CD14-positive monocyte (primary cell): ENCODE data around the gene SH2B3. TPM values are rescaled to one million over a fixed set of nuclear protein-coding genes. Genes with fewer than 3 reads are reported as not detected.
"Not testable (repeated sequence)": the region's sequence is repeated elsewhere in the genome, so short reads cannot be mapped to it uniquely, and the experiment has no call there.

ENCODE experiments used
- DNase-seq, 3 donors: peaks; one replicate each; pipeline ENCODE4 v3.0.0-alpha.2; 2011 to 2022
- H2AFZ ChIP-seq: 2 replicates; pipeline ENCODE4 v1.6.0; 2012; ENCODE audit warnings: mild to moderate bottlenecking, low read depth, low read length, inconsistent platforms; ENCODE audit not compliant: insufficient read depth, poor library complexity, severe bottlenecking
- H3K27ac ChIP-seq, 2 donors: 1 replicate in 1 of 2; 2 replicates in 1 of 2; pipeline ENCODE4 v1.5.1; 2012 to 2013; ENCODE audit warnings: low read length in 2 of 2, control low read depth in 1 of 2, inconsistent platforms in 1 of 2, low read depth in 1 of 2, mild to moderate bottlenecking in 1 of 2
- H3K27me3 ChIP-seq, 2 donors: one replicate each; pipeline versions ENCODE4 v1.6.0 to v1.6.1; 2011 to 2013; ENCODE audit warnings: low read length in 2 of 2; ENCODE audit not compliant: control insufficient read depth in 2 of 2, insufficient read depth in 2 of 2
- H3K36me3 ChIP-seq, 2 donors: replicated peaks in 1 of 2; 1 replicate in 1 of 2; 2 replicates in 1 of 2; pipeline versions ENCODE4 v1.5.1 to v1.6.1; 2012 to 2013; ENCODE audit warnings: low read length in 2 of 2, control low read depth in 1 of 2, inconsistent platforms in 1 of 2, mild to moderate bottlenecking in 1 of 2; ENCODE audit not compliant: insufficient read depth in 2 of 2, control insufficient read depth in 1 of 2
- H3K4me1 ChIP-seq, 2 donors: 1 replicate in 1 of 2; 2 replicates in 1 of 2; pipeline versions ENCODE4 v1.5.1 to v1.6.1; 2012 to 2013; ENCODE audit warnings: low read length in 2 of 2, control low read depth in 1 of 2, inconsistent platforms in 1 of 2, mild to moderate bottlenecking in 1 of 2, moderate library complexity in 1 of 2; ENCODE audit not compliant: insufficient read depth in 2 of 2, control insufficient read depth in 1 of 2
- H3K4me2 ChIP-seq: replicated peaks from 2 replicates; pipeline ENCODE3; 2012; ENCODE audit warnings: low read length, moderate library complexity, mild to moderate bottlenecking; ENCODE audit not compliant: poor library complexity, severe bottlenecking; ENCODE audit errors: extremely low read depth
- H3K4me3 ChIP-seq, 3 experiments: fragments of 200-600 bp in 1 of 3; sonication (generic) in 1 of 3; replicated peaks in 1 of 3; 1 replicate in 2 of 3; 2 replicates in 1 of 3; pipeline ENCODE4 v1.5.1; 2011 to 2013; ENCODE audit warnings: low read length in 3 of 3, mild to moderate bottlenecking in 3 of 3, control low read depth in 2 of 3, low read depth in 2 of 3, inconsistent platforms in 1 of 3, moderate library complexity in 1 of 3
- H3K79me2 ChIP-seq: 2 replicates; pipeline ENCODE4 v1.6.0; 2012; ENCODE audit warnings: mild to moderate bottlenecking, control low read depth, inconsistent platforms, low read length, moderate library complexity; ENCODE audit not compliant: insufficient read depth
- H3K9ac ChIP-seq: 2 replicates; pipeline ENCODE4 v1.6.0; 2017; ENCODE audit warnings: low read length, mild to moderate bottlenecking; ENCODE audit not compliant: insufficient read depth, poor library complexity, severe bottlenecking
- H3K9me3 ChIP-seq, 2 donors: replicated peaks in 1 of 2; 1 replicate in 1 of 2; 2 replicates in 1 of 2; pipeline versions ENCODE4 v1.5.1 to v1.6.1; 2012 to 2013; ENCODE audit warnings: low read length in 2 of 2, control low read depth in 1 of 2; ENCODE audit not compliant: control insufficient read depth in 1 of 2, insufficient read depth in 1 of 2
- H4K20me1 ChIP-seq: 2 replicates; pipeline ENCODE4 v1.6.0; 2012; ENCODE audit warnings: mild to moderate bottlenecking, low read length, control low read depth, moderate library complexity; ENCODE audit not compliant: insufficient read depth
- H3K27ac Mint-ChIP-seq, 7 donors: one replicate each; pipeline ENCODE4 v1.8.0; 2020; ENCODE audit warnings: mild to moderate bottlenecking in 7 of 7, mixed read lengths in 7 of 7, moderate library complexity in 6 of 7, inconsistent platforms in 2 of 7
- H3K27me3 Mint-ChIP-seq, 3 donors: one replicate each; pipeline ENCODE4 v1.8.0; 2021 to 2022; ENCODE audit warnings: low read depth in 3 of 3, mild to moderate bottlenecking in 3 of 3, mixed read lengths in 3 of 3, moderate library complexity in 3 of 3, inconsistent platforms in 1 of 3
- H3K36me3 Mint-ChIP-seq, 2 donors: one replicate each; pipeline ENCODE4 v1.8.0; 2020; ENCODE audit warnings: mixed read lengths in 2 of 2, inconsistent platforms in 1 of 2, mild to moderate bottlenecking in 1 of 2
- H3K4me1 Mint-ChIP-seq: one replicate; pipeline ENCODE4 v1.8.0; 2020; ENCODE audit warnings: mild to moderate bottlenecking, mixed read lengths
- H3K4me3 Mint-ChIP-seq, 2 donors: one replicate each; pipeline ENCODE4 v1.8.0; 2020; ENCODE audit warnings: mild to moderate bottlenecking in 2 of 2, mixed read lengths in 2 of 2, moderate library complexity in 1 of 2
- H3K9me3 Mint-ChIP-seq, 7 donors: one replicate each; pipeline ENCODE4 v1.8.0; 2020 to 2022; ENCODE audit warnings: mixed read lengths in 7 of 7, mild to moderate bottlenecking in 6 of 7, moderate library complexity in 6 of 7, inconsistent platforms in 2 of 7
- WGBS: methylation state at CpG from one replicate; pipeline ENCODE4 v1.1.5; 2013; ENCODE audit warnings: missing lambda C conversion rate; ENCODE audit not compliant: insufficient coverage; 5-methylcytosine and 5-hydroxymethylcytosine counted together
- intact Hi-C, 2 donors: fragments of 100-400 bp; cut with micrococcal nuclease; formaldehyde crosslinking; loops; one replicate each; pipeline versions ENCODE4 v1.15.0 to v1.15.1; 2023
- polyA plus RNA-seq, 3 donors: library from polyadenylated mRNA; depleted of rRNA in 1 of 3; unstranded in 2 of 3; stranded (reverse) in 1 of 3; fragments of 300-500 nt in 2 of 3; fragments of >200 nt in 1 of 3; fragmentation: Illumina TruSeq in 2 of 3; gene quantifications; 1 replicate in 2 of 3; 2 replicates in 1 of 3; pipeline ENCODE4 v1.2.3, GENCODE V29; 2012 to 2021
- TF ChIP-seq, protein P1 (sequence below): fragments of 200-600 bp; IDR thresholded peaks from one replicate; pipeline ENCODE4 v1.8.0; 2022; ENCODE audit warnings: antibody characterized with exemption, mild to moderate bottlenecking

SH2B3 gene
- polyA plus RNA-seq, 3 donors = 15.2 to 136 (median 33.5) TPM

DNA sequence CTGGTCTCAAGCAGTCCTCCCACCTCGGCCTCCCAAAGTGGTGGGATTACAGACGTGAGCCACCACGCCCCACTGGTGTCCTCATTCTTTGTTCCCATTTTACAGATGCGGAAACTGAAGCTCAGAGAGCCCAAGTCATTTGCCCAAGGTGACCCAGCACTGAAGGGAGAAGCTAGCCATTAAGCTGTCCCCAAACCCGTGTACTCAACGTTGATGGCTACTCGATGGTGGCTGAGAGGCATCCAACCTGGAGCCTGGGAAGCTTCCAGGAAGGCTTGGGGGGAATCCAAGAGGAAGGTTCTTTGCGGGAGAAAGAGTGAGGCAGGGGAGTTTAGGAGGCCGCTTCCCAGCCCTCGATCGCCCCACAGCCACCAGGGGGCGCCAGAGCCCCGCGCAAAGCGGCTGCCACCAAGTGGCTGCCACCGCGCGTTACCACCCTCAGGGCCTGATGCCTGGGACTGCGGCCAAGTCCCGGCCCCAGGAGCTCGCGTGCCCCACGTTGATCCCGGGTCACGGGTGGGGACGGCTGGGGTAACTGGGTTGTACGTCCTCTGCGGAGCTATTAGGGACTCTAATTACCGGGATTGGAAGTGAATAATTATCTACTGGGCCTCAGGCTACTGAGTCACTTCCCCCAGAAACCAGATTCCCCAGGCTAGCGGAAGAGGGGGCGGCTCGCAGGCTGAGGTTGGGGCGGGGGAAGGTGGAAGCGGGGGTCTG is 8.8 kb upstream of the SH2B3 start:
- Histone ChIP-seq H3K9me3 (no peaks in the 10 kb centered on the region), H3K4me3 (peak overlapping the region; percentile 15 to 51 (median 16)), H3K4me1 (peaks cover 80 to 86% of the 10 kb centered on the region in 2 donors), H3K27me3 (no peaks in the 10 kb centered on the region), H3K27ac (peak overlapping the region; percentile 79 to 82), H3K79me2 (no peaks in the 10 kb centered on the region), H3K4me2 (peak overlapping the region; percentile 57), H3K9ac (peak overlapping the region; percentile 54), H3K36me3 (no peaks in the 10 kb centered on the region), H4K20me1 (no peaks in the 10 kb centered on the region), H2AFZ (peak overlapping the region; percentile 56)
- Mint-ChIP-seq H3K36me3 (peaks cover 0 to 2% of the 10 kb centered on the region in 2 donors), H3K27ac (peak overlapping the region; percentile 92 to 99 (median 98)), H3K27me3 (peaks cover 0 to 6% (median 0%) of the 10 kb centered on the region in 3 donors), H3K9me3 (no peaks in the 10 kb centered on the region), H3K4me3 (peak overlapping the region; percentile 67 to 82), H3K4me1 (peaks cover 72% of the 10 kb centered on the region)
- 9% methylated on average over 21 of the region's 34 CpGs for WGBS
- DNase-seq = peak; percentile 88 to 97 (median 89)
- intact Hi-C loops = loop anchor here in 1 of 2 donors (1.0 to 2.0 kb wide), 2 partner anchors 8 to 54 kb away; partner anchors contain the start of gene SH2B3
- TF ChIP-seq, protein P1, sequence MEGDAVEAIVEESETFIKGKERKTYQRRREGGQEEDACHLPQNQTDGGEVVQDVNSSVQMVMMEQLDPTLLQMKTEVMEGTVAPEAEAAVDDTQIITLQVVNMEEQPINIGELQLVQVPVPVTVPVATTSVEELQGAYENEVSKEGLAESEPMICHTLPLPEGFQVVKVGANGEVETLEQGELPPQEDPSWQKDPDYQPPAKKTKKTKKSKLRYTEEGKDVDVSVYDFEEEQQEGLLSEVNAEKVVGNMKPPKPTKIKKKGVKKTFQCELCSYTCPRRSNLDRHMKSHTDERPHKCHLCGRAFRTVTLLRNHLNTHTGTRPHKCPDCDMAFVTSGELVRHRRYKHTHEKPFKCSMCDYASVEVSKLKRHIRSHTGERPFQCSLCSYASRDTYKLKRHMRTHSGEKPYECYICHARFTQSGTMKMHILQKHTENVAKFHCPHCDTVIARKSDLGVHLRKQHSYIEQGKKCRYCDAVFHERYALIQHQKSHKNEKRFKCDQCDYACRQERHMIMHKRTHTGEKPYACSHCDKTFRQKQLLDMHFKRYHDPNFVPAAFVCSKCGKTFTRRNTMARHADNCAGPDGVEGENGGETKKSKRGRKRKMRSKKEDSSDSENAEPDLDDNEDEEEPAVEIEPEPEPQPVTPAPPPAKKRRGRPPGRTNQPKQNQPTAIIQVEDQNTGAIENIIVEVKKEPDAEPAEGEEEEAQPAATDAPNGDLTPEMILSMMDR = peak; percentile 100

DNA sequence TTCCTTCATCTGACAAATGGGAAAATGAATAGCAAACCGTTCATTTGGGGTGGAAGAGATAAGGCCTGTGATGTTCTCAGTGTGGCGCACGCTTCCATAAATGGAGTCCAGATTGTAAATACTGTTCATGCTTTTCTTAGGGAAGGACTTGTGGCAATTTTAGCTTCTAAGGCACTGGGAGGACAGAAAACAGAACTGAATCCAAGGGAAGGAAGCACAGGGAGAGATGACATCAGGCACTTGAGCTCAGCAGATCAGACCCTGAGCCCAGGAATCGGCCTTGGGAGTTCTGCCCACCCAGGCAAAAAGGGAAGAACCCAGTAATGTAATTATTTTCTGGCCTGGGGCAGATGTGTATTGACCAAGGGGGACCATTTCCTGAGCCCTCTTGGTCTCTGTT is 7.2 kb upstream of the SH2B3 start:
- peak overlapping the region in 1 of 3 experiments; percentile 4 for H3K4me3 ChIP-seq
- H3K4me1 ChIP-seq = peaks cover 75 to 85% of the 10 kb centered on the region in 2 donors
- peak overlapping the region; percentile 38 for H3K9ac ChIP-seq
- H3K27ac Mint-ChIP-seq = peak overlapping the region; percentile 96 to 99 (median 98)
- H4K20me1 ChIP-seq = no peaks in the 10 kb centered on the region
- WGBS = 58% methylated on average over 3 of the region's 4 CpGs
- TF ChIP-seq, protein P1 = no peak
- peaks cover 0 to 8% (median 0%) of the 10 kb centered on the region in 3 donors for H3K27me3 Mint-ChIP-seq
- peak overlapping the region; percentile 79 to 88 for H3K27ac ChIP-seq
- peak overlapping the region; percentile 17 for H3K4me2 ChIP-seq
- H3K79me2 ChIP-seq = no peaks in the 10 kb centered on the region
- DNase-seq = peak in 2 of 3 donors; percentile 74 to 85
- H3K9me3 ChIP-seq = no peaks in the 10 kb centered on the region
- peaks cover 0 to 2% of the 10 kb centered on the region in 2 donors for H3K36me3 Mint-ChIP-seq
- no peak overlapping the region for H2AFZ ChIP-seq
- no peaks in the 10 kb centered on the region for H3K27me3 ChIP-seq
- H3K4me3 Mint-ChIP-seq = no peak overlapping the region
- H3K36me3 ChIP-seq = no peaks in the 10 kb centered on the region
- peaks cover 72% of the 10 kb centered on the region for H3K4me1 Mint-ChIP-seq
- intact Hi-C loops = no loop called here
- H3K9me3 Mint-ChIP-seq = peaks cover 0 to 2% (median 0%) of the 10 kb centered on the region in 7 donors

DNA sequence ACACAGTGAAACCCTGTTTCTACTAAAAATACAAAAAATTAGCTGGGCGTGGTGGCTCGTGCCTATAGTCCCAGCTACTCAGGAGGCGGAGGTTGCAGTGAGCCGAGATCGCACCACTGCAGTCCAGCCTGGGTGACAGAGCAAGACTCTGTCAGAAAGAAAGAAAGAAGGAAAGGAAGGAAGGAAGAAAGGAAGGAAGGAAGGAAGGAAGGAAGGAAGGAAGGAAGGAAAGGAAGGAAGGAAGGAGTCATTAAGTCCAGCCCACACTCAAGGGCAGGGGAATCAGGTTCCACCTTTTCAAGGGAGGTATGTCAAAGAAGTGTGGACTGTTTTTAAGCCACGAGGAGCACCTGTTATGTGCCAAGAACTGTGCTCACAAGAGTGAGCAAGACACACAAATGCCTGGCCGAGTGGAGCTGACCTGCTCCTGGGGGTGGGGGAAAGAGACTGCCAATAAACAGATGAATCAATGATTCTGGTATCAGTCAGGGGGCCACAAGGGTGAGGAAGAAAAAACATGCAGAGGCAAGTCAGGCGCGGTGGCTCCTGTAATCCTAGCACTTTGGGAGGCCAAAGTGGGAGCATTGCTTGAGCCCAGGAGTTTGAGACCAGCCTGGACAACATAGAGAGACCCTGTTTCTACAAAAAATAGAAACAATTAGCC is 5.8 kb upstream of the SH2B3 start:
- peaks cover 0 to 11% (median 0%) of the 10 kb centered on the region in 3 donors for H3K27me3 Mint-ChIP-seq
- peak overlapping the region; percentile 79 to 88 for H3K27ac ChIP-seq
- not testable (repeated sequence) for H2AFZ ChIP-seq, H4K20me1 ChIP-seq, H3K9ac ChIP-seq, H3K4me2 ChIP-seq, H3K9me3 Mint-ChIP-seq, H3K36me3 ChIP-seq, H3K36me3 Mint-ChIP-seq, H3K27me3 ChIP-seq, H3K4me3 ChIP-seq, H3K9me3 ChIP-seq, DNase-seq
- intact Hi-C loops = loop anchor here in 1 of 2 donors (10.0 kb wide), 1 partner anchor 85 kb away; no protein-coding TSS in a partner anchor
- H3K79me2 ChIP-seq = peaks cover 11% of the 10 kb centered on the region
- H3K4me3 Mint-ChIP-seq = peak overlapping the region in 1 of 2 donors; percentile 59
- H3K27ac Mint-ChIP-seq = peak overlapping the region; percentile 96 to 99 (median 98)
- H3K4me1 ChIP-seq = peaks cover 76 to 85% of the 10 kb centered on the region in 2 donors
- WGBS = 100% methylated on average over 3 of the region's 9 CpGs
- peaks cover 72% of the 10 kb centered on the region for H3K4me1 Mint-ChIP-seq
